DND-41 (cell line): ENCODE results near the gene KRT4.

Experiments
- CTCF ChIP-seq: IDR thresholded peaks from 2 replicates; pipeline ENCODE4 v1.5.1; 2012; ENCODE audit warnings: borderline replicate concordance, low read length, moderate library complexity, mild to moderate bottlenecking; ENCODE audit not compliant: poor library complexity, severe bottlenecking; ENCODE audit errors: extremely low read depth
- EZH2 ChIP-seq: IDR thresholded peaks from 3 replicates; pipeline ENCODE4 v1.6.1; 2012; ENCODE audit warnings: borderline replicate concordance, low read depth, mild to moderate bottlenecking, moderate library complexity, low read length, inconsistent platforms; ENCODE audit not compliant: severe bottlenecking

- TF ChIP-seq CTCF (no peak), EZH2 (no peak)
Measured at GRCh38 chr12:52807544-52808470, 6.1 kb downstream of the KRT4 start.
